SW 1271 (cell line): Measurements from ENCODE around the gene UBE2J2.
A peak's percentile ranks its signal among the peaks of the same experiment; 100 is the strongest.

Source experiments
- DNase-seq, 2 experiments: peaks; one replicate each; lab custom pipeline; 2025; lab: John Stamatoyannopoulos, UW

UBE2J2 gene

GRCh38 chr1:1295154-1295923, 21.7 kb upstream of the UBE2J2 start:
- no peak for DNase-seq

- DNase-seq: no peak
Measured at GRCh38 chr1:1294250-1294890, 20.7 kb upstream of the UBE2J2 start.

GRCh38 chr1:1293263-1294249, 19.9 kb upstream of the UBE2J2 start:
- DNase-seq: no peak

- no peak for DNase-seq
Measured at GRCh38 chr1:1292851-1293250, 19.2 kb upstream of the UBE2J2 start.

GRCh38 chr1:1292442-1292779, 18.8 kb upstream of the UBE2J2 start:
- DNase-seq: no peak

GRCh38 chr1:1291548-1292441, 18.1 kb upstream of the UBE2J2 start:
- peak in 1 of 2 experiments; percentile 36 for DNase-seq

- DNase-seq: no peak
Measured at GRCh38 chr1:1291023-1291528, 17.4 kb upstream of the UBE2J2 start.

- peak in 1 of 2 experiments; percentile 29 for DNase-seq
Measured at GRCh38 chr1:1290238-1290731, 16.6 kb upstream of the UBE2J2 start.

- no peak for DNase-seq
Measured at GRCh38 chr1:1287288-1288110, 13.8 kb upstream of the UBE2J2 start.

GRCh38 chr1:1286313-1287261, 12.9 kb upstream of the UBE2J2 start:
- DNase-seq: no peak

GRCh38 chr1:1285611-1286311, 12.1 kb upstream of the UBE2J2 start:
- no peak for DNase-seq

- no peak for DNase-seq
Measured at GRCh38 chr1:1285102-1285571, 11.5 kb upstream of the UBE2J2 start.

- DNase-seq: no peak
Measured at GRCh38 chr1:1284221-1285101, 10.8 kb upstream of the UBE2J2 start.

- no peak for DNase-seq
Measured at GRCh38 chr1:1283821-1284220, 10.2 kb upstream of the UBE2J2 start.

- no peak for DNase-seq
Measured at GRCh38 chr1:1282998-1283397, 9.3 kb upstream of the UBE2J2 start.

GRCh38 chr1:1281533-1282321, 8.1 kb upstream of the UBE2J2 start:
- no peak for DNase-seq
